GM08714 (cell line): Measurements from ENCODE around the gene OR2F1.
"Not testable (repeated sequence)": the region's sequence is repeated elsewhere in the genome, so short reads cannot be mapped to it uniquely, and the experiment has no call there.

Experiments used
- H3K4me3 ChIP-seq: fragments of 200-500 bp; sonication (Bioruptor generic); 2 replicates; pipeline ENCODE4 v1.5.1; 2014; ENCODE audit warnings: mild to moderate bottlenecking, low read length, inconsistent platforms
- ZNF274 ChIP-seq: IDR thresholded peaks from 2 replicates; pipeline ENCODE4 v1.6.1; 2012; ENCODE audit warnings: mild to moderate bottlenecking, low read depth, low read length

Gene OR2F1

DNA sequence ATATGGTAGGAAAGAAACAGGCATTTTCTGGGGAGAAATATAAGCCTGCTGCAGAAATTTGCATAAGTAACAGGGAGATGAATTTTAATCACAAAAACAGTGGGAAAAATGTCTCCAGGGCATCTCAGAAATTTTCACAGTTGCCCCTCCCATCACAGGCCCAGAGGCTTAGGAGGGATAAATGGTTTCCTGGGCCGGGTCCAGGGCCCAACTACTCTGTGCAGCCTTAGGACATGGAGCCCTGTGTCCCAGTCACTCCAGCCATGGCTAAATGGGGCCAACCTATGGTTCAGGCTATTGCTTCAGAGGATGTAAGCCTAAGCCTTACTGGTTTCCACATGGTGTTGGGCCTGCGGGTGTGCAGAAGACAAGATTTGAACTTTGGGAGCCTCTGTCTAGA lies 54.7 kb downstream of the OR2F1 start:
- H3K4me3 ChIP-seq, result no peak overlapping the region
- TF ChIP-seq ZNF274, result no peak

DNA sequence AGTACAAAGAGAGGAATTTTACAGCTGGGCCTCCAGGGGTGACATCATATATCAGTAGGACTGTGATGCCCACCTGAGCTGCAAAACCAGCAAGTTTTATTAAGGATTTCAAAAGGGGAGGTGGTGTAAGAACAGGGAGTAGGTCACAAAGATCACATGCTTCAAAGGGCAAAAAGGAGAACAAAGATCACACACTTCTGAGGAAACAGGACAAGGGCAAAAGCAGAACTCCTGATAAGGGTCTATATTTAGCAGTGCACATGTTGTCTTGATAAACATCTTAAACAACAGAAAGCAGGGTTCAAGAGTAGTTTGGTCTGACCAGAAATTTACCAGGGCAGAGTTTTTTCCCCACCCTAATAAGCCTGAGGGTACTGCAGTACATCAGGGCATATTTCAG lies 55.4 kb downstream of the OR2F1 start:
- not testable (repeated sequence) for H3K4me3 ChIP-seq

DNA sequence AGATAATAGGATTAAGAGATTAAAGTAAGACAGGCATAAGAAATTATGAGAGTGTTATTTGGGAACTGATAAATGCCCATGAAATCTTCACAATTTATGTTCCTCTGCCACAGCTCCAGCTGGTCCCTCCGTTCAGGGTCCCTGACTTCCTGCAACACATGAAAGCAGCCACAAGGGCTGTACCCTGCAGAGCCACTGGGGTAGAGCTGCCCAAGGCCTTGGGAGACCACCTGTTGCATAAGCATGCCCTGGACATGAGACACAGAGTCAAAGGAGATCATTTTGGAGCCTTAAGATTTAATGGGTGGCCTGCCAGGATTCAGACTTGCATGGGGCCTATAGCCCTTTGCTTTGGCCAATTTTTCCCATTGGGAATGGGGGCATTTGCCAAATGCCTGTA lies 56.2 kb downstream of the OR2F1 start:
- H3K4me3 ChIP-seq, result not testable (repeated sequence)

DNA sequence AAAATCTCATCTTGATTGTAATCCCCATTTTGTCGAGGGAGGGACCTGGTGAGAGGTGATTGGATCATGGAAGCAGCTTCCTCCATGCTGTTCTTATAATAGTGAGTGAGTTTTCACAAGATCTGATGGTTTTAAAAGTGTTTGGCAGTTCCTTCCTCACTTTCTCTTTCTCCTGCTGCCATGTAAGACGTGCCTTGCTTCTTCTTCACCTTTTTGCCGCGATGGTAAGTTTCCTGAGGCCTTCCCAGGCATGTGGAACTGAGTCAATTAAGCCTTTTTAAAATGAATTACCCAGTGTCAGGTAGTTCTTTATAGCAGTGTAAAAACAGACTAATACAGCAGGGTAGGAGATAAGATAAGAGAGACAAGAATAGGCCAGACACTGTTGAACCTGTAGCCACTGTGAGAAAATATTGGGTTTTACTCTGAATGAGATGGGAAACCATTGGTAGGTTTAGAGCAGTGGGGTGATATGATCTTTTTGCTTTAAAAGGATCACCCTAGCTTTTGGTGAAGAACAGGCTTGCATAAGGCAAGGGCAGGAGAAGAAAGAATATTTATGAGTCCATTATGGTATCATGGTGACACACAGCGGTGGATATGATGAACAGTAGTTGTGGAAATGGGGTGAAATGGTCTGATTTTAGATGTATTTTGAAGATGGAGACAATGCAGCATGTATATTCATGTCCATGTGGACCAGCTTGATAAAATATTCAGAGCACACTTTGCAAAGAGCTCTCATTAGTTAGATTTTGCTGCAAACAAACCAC lies 57.0 kb downstream of the OR2F1 start:
- no peak for TF ChIP-seq ZNF274
- H3K4me3 ChIP-seq, result no peak overlapping the region
